ENCODE data around the gene LFNG.
A peak's percentile ranks its signal among the peaks of the same experiment; 100 is the strongest.

Gene LFNG

GRCh38 chr7:2507208-2507916, 12.2 kb upstream of the LFNG start:
- Histone ChIP-seq H3K79me1 (ENCODE audit: low read depth, low read length) (no peaks in the 10 kb centered on the region), H3K18ac (ENCODE audit: low read length) (peak overlapping the region; percentile 97), H3K4ac (ENCODE audit: low read length) (no peak overlapping the region), H3K14ac (ENCODE audit: low read length) (no peak overlapping the region), H3K4me1 (ENCODE audit: control insufficient read depth in 2 of 2, insufficient read depth in 1 of 2, low read depth in 1 of 2, low read length in 2 of 2) (peaks cover 38 to 42% of the 10 kb centered on the region in 2 donors), H3K36me3 (replicated peaks in 1 of 2; ENCODE audit: control insufficient read depth in 2 of 2, insufficient read depth in 2 of 2, low read length in 2 of 2) (no peaks in the 10 kb centered on the region), H3K27ac (replicated peaks; ENCODE audit: low read length) (no peak overlapping the region), H3K4me2 (ENCODE audit: insufficient read depth, low read length, poor library complexity, severe bottlenecking) (no peak overlapping the region), H2BK15ac (ENCODE audit: low read length) (peak overlapping the region; percentile 99), H2AFZ (ENCODE audit: low read length) (no peak overlapping the region), H2BK5ac (ENCODE audit: low read length) (peak overlapping the region; percentile 97), H2AK5ac (ENCODE audit: low read depth, low read length) (peak overlapping the region; percentile 99), H3K23ac (ENCODE audit: low read depth, low read length, poor library complexity) (peak overlapping the region; percentile 75), H2BK12ac (ENCODE audit: low read length) (peak overlapping the region; percentile 100), H4K91ac (ENCODE audit: low read depth, low read length, poor library complexity) (peak overlapping the region; percentile 9), H3K9me3 (replicated peaks in 1 of 2; ENCODE audit: control insufficient read depth in 2 of 2, insufficient read depth in 1 of 2, low read depth in 1 of 2, low read length in 2 of 2) (no peaks in the 10 kb centered on the region), H3K27me3 (ENCODE audit: control insufficient read depth in 3 of 3, insufficient read depth in 3 of 3, low read depth in 1 of 3, low read length in 3 of 3) (peaks cover 0 to 2% (median 0%) of the 10 kb centered on the region in 3 experiments), H4K8ac (ENCODE audit: low read depth, low read length) (no peak overlapping the region), H3K9ac (ENCODE audit: low read depth, low read length, poor library complexity) (no peak overlapping the region), H2BK120ac (ENCODE audit: low read depth, low read length) (peak overlapping the region; percentile 99), H3K4me3 (ENCODE audit: low read length in 2 of 2) (no peak overlapping the region)
- DNase-seq (ENCODE audit: low spot score), result no peak
- WGBS, 2 donors (ENCODE audit: extremely low coverage in 2 of 2, insufficient read length in 2 of 2, insufficient replicate concordance in 1 of 2), result no CpG with 5 or more reads among the region's 26 CpGs

GRCh38 chr7:2507917-2508306, 11.7 kb upstream of the LFNG start:
- Histone ChIP-seq H3K4me2 (ENCODE audit: insufficient read depth, low read length, poor library complexity, severe bottlenecking) (no peak overlapping the region), H2BK120ac (ENCODE audit: low read depth, low read length) (peak overlapping the region; percentile 99), H3K27me3 (ENCODE audit: control insufficient read depth in 3 of 3, insufficient read depth in 3 of 3, low read depth in 1 of 3, low read length in 3 of 3) (peaks cover 0 to 8% (median 0%) of the 10 kb centered on the region in 3 experiments), H3K23ac (ENCODE audit: low read depth, low read length, poor library complexity) (peak overlapping the region; percentile 75), H3K36me3 (replicated peaks in 1 of 2; ENCODE audit: control insufficient read depth in 2 of 2, insufficient read depth in 2 of 2, low read length in 2 of 2) (no peaks in the 10 kb centered on the region), H2AK5ac (ENCODE audit: low read depth, low read length) (peak overlapping the region; percentile 99), H3K79me1 (ENCODE audit: low read depth, low read length) (no peaks in the 10 kb centered on the region), H2BK15ac (ENCODE audit: low read length) (peak overlapping the region; percentile 99), H3K14ac (ENCODE audit: low read length) (peak overlapping the region; percentile 75), H3K4me1 (ENCODE audit: control insufficient read depth in 2 of 2, insufficient read depth in 1 of 2, low read depth in 1 of 2, low read length in 2 of 2) (peaks cover 40 to 43% of the 10 kb centered on the region in 2 donors), H2BK5ac (ENCODE audit: low read length) (peak overlapping the region; percentile 97), H2AFZ (ENCODE audit: low read length) (peak overlapping the region; percentile 63), H3K4ac (ENCODE audit: low read length) (peak overlapping the region; percentile 97), H4K8ac (ENCODE audit: low read depth, low read length) (no peak overlapping the region), H3K18ac (ENCODE audit: low read length) (peak overlapping the region; percentile 97), H2BK12ac (ENCODE audit: low read length) (peak overlapping the region; percentile 100), H3K4me3 (ENCODE audit: low read length in 2 of 2) (no peak overlapping the region), H3K9me3 (replicated peaks in 1 of 2; ENCODE audit: control insufficient read depth in 2 of 2, insufficient read depth in 1 of 2, low read depth in 1 of 2, low read length in 2 of 2) (no peaks in the 10 kb centered on the region), H4K91ac (ENCODE audit: low read depth, low read length, poor library complexity) (peak overlapping the region; percentile 9), H3K9ac (ENCODE audit: low read depth, low read length, poor library complexity) (no peak overlapping the region), H3K27ac (replicated peaks; ENCODE audit: low read length) (peak overlapping the region; percentile 69)
- no peak for DNase-seq (ENCODE audit: low spot score)
- no CpG with 5 or more reads among the region's 6 CpGs for WGBS, 2 donors (ENCODE audit: extremely low coverage in 2 of 2, insufficient read length in 2 of 2, insufficient replicate concordance in 1 of 2)

DNA sequence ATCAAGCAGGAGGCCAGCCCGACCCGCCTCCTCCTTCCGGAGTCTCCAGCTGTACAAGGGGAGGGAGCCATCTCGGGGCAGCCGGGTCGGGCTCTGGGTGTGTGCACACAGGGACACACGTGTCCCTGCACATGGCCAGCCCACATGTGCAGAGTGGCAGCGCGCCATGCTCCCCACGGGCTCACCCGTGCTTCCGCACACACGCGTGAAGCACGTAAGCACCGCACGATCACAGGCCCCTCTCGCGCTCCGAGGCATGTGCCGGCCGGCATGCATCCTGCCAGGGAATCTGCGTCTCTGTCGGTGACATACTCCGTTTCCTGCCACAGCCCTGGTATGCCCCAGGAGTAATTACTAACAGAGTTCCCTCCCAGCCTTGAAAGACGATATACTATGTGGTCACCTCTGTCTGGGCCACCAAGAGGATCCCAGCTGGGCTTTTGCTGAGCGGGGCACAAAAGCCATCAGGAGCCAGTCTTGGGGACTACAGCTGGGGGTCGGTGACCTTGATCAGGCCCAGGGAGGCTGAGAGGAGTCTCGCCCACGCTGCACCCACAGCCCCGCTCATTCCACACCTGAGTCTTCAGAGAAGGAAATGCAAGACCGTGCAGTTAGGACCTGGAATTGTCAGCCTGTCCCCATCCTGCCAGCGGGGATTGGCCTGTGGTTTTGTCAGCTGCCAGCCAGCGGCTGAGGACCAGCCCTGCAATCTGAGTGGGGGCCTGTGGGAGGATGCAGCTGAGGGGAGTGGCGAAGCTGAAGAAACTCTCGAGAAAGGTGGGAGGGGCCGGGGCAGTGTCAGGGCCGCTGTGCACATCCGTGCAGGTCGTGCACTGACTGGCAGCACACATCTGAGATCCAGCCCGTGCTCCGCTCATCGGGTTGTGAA, 11.0 kb upstream of the LFNG start:
- peak overlapping the region; percentile 100 for H2BK12ac ChIP-seq (ENCODE audit: low read length)
- H2BK5ac ChIP-seq (ENCODE audit: low read length), result peak overlapping the region; percentile 97
- peak overlapping the region; percentile 99 for H2AK5ac ChIP-seq (ENCODE audit: low read depth, low read length)
- H3K4me3 ChIP-seq (ENCODE audit: low read length in 2 of 2), result no peak overlapping the region
- DNase-seq (ENCODE audit: low spot score), result no peak
- H3K4me2 ChIP-seq (ENCODE audit: insufficient read depth, low read length, poor library complexity, severe bottlenecking), result no peak overlapping the region
- H4K8ac ChIP-seq (ENCODE audit: low read depth, low read length), result no peak overlapping the region
- peak overlapping the region; percentile 82 for H3K9ac ChIP-seq (ENCODE audit: low read depth, low read length, poor library complexity)
- peaks cover 0 to 12% (median 0%) of the 10 kb centered on the region in 3 experiments for H3K27me3 ChIP-seq (ENCODE audit: control insufficient read depth in 3 of 3, insufficient read depth in 3 of 3, low read depth in 1 of 3, low read length in 3 of 3)
- H3K27ac ChIP-seq (replicated peaks; ENCODE audit: low read length), result peak overlapping the region; percentile 69
- H2BK120ac ChIP-seq (ENCODE audit: low read depth, low read length), result peak overlapping the region; percentile 99
- H2AFZ ChIP-seq (ENCODE audit: low read length), result peak overlapping the region; percentile 63
- peak overlapping the region; percentile 75 for H3K23ac ChIP-seq (ENCODE audit: low read depth, low read length, poor library complexity)
- peak overlapping the region; percentile 97 for H3K18ac ChIP-seq (ENCODE audit: low read length)
- peak overlapping the region; percentile 100 for H4K91ac ChIP-seq (ENCODE audit: low read depth, low read length, poor library complexity)
- H2BK15ac ChIP-seq (ENCODE audit: low read length), result peak overlapping the region; percentile 99
- H3K9me3 ChIP-seq (replicated peaks in 1 of 2; ENCODE audit: control insufficient read depth in 2 of 2, insufficient read depth in 1 of 2, low read depth in 1 of 2, low read length in 2 of 2), result no peaks in the 10 kb centered on the region
- H3K79me1 ChIP-seq (ENCODE audit: low read depth, low read length), result no peaks in the 10 kb centered on the region
- H3K4me1 ChIP-seq (ENCODE audit: control insufficient read depth in 2 of 2, insufficient read depth in 1 of 2, low read depth in 1 of 2, low read length in 2 of 2), result peaks cover 40 to 41% of the 10 kb centered on the region in 2 donors
- peak overlapping the region; percentile 97 for H3K4ac ChIP-seq (ENCODE audit: low read length)
- H3K14ac ChIP-seq (ENCODE audit: low read length), result peak overlapping the region; percentile 99
- WGBS, 2 donors (ENCODE audit: extremely low coverage in 2 of 2, insufficient read length in 2 of 2, insufficient replicate concordance in 1 of 2), result no CpG with 5 or more reads among the region's 43 CpGs
- no peaks in the 10 kb centered on the region for H3K36me3 ChIP-seq (replicated peaks in 1 of 2; ENCODE audit: control insufficient read depth in 2 of 2, insufficient read depth in 2 of 2, low read length in 2 of 2)
